Left ventricle myocardium inferior (tissue), 1 donor: ENCODE data around the gene MACROD1. TPM values are rescaled to one million over a fixed set of nuclear protein-coding genes. Genes with fewer than 3 reads are reported as not detected.

ENCODE experiments used
- DNase-seq: peaks from one replicate; pipeline ENCODE4 v3.0.0-alpha.2; 2020
- H3K27ac ChIP-seq: fragments of 200-600 bp; replicated peaks from 2 replicates; pipeline ENCODE4 v1.8.0; 2021
- H3K27me3 ChIP-seq: fragments of 200-600 bp; 2 replicates; pipeline ENCODE4 v1.8.0; 2021; ENCODE audit warnings: low read depth
- H3K36me3 ChIP-seq: fragments of 200-600 bp; 2 replicates; pipeline ENCODE4 v1.8.0; 2021
- H3K4me1 ChIP-seq: fragments of 200-600 bp; 2 replicates; pipeline ENCODE4 v1.8.0; 2021
- H3K4me3 ChIP-seq: fragments of 200-600 bp; 2 replicates; pipeline ENCODE4 v1.8.0; 2021; ENCODE audit warnings: mild to moderate bottlenecking, moderate library complexity
- H3K9me3 ChIP-seq: fragments of 200-600 bp; replicated peaks from 2 replicates; pipeline ENCODE4 v1.8.0; 2021
- intact Hi-C: fragments of 100-400 bp; cut with micrococcal nuclease; formaldehyde crosslinking; loops from one replicate; pipeline ENCODE4 v1.11.0; 2022
- total RNA-seq: library from RNA; stranded (reverse); fragmentation: NEBNext Ultra II Directional; extraction: Animal tissue kit (Norgen Biotek cat#: 25700); gene quantifications from one replicate; pipeline ENCODE4 v1.2.1, GENCODE V29; 2021
- TF ChIP-seq, protein P1 (sequence below): fragments of 200-600 bp; IDR thresholded peaks from 2 replicates; pipeline ENCODE4 v1.8.0; 2021; ENCODE audit warnings: antibody characterized with exemption, mild to moderate bottlenecking, borderline replicate concordance
- donor health status: DM: no; HTN: yes; CAD: no; lungs with severe emphysema.

MACROD1 gene
- total RNA-seq, 1 donor from 2014 or later = 127 TPM

- H3K27me3 ChIP-seq = no peaks in the 10 kb centered on the region
- intact Hi-C loops = no loop called here
- H3K36me3 ChIP-seq = peaks cover 10% of the 10 kb centered on the region
- H3K9me3 ChIP-seq = no peaks in the 10 kb centered on the region
- DNase-seq = peak; percentile 88
- peak overlapping the region; percentile 98 for H3K27ac ChIP-seq
- H3K4me3 ChIP-seq = peak overlapping the region; percentile 82
- H3K4me1 ChIP-seq = peaks cover 52% of the 10 kb centered on the region
- TF ChIP-seq, protein P1, sequence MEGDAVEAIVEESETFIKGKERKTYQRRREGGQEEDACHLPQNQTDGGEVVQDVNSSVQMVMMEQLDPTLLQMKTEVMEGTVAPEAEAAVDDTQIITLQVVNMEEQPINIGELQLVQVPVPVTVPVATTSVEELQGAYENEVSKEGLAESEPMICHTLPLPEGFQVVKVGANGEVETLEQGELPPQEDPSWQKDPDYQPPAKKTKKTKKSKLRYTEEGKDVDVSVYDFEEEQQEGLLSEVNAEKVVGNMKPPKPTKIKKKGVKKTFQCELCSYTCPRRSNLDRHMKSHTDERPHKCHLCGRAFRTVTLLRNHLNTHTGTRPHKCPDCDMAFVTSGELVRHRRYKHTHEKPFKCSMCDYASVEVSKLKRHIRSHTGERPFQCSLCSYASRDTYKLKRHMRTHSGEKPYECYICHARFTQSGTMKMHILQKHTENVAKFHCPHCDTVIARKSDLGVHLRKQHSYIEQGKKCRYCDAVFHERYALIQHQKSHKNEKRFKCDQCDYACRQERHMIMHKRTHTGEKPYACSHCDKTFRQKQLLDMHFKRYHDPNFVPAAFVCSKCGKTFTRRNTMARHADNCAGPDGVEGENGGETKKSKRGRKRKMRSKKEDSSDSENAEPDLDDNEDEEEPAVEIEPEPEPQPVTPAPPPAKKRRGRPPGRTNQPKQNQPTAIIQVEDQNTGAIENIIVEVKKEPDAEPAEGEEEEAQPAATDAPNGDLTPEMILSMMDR = peak; percentile 69
Measured at GRCh38 chr11:64185175-64185692, 19.3 kb upstream of the MACROD1 start.

- Histone ChIP-seq H3K9me3 (no peaks in the 10 kb centered on the region), H3K36me3 (peaks cover 5% of the 10 kb centered on the region), H3K27ac (peak overlapping the region; percentile 98), H3K4me3 (no peak overlapping the region), H3K4me1 (peaks cover 56% of the 10 kb centered on the region), H3K27me3 (no peaks in the 10 kb centered on the region)
- intact Hi-C loops = no loop called here
- TF ChIP-seq, protein P1 = no peak
- DNase-seq = no peak
Measured at GRCh38 chr11:64183890-64184289, 18.0 kb upstream of the MACROD1 start.

- TF ChIP-seq, protein P1 = no peak
- H3K4me1 ChIP-seq = peaks cover 56% of the 10 kb centered on the region
- H3K36me3 ChIP-seq = no peaks in the 10 kb centered on the region
- intact Hi-C loops = no loop called here
- DNase-seq = peak; percentile 93
- H3K4me3 ChIP-seq = peak overlapping the region; percentile 54
- peak overlapping the region; percentile 92 for H3K27ac ChIP-seq
- no peaks in the 10 kb centered on the region for H3K27me3 ChIP-seq
- no peaks in the 10 kb centered on the region for H3K9me3 ChIP-seq
Measured at GRCh38 chr11:64181506-64182411, 15.8 kb upstream of the MACROD1 start.

DNA sequence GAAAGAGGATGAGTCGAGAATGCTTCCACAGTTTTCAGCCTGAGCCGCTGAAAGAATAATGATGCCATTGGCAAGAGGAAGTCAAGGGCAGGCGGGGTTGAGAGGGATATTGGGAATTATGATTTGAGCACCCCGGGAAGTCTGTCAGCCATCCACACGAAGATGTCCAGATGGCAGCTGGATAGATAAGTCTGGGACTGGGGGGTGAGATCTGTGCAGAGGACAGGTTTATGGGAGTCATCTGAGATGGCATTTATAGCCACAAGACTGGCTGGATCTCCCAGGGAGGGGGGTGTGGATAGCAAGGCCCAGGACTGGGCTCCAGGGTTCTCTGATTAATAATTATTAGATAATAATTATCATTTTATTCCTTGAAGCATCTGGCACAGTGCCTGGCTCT, 15.0 kb upstream of the MACROD1 start:
- no peak for DNase-seq
- H3K27me3 ChIP-seq = no peaks in the 10 kb centered on the region
- peak overlapping the region; percentile 92 for H3K27ac ChIP-seq
- no peaks in the 10 kb centered on the region for H3K9me3 ChIP-seq
- TF ChIP-seq, protein P1 = no peak
- H3K4me1 ChIP-seq = peaks cover 56% of the 10 kb centered on the region
- H3K4me3 ChIP-seq = peak overlapping the region; percentile 54
- intact Hi-C loops = no loop called here
- H3K36me3 ChIP-seq = no peaks in the 10 kb centered on the region

GRCh38 chr11:64178951-64179639, 13.2 kb upstream of the MACROD1 start:
- DNase-seq = no peak
- intact Hi-C loops = no loop called here
- H3K4me1 ChIP-seq = peaks cover 43% of the 10 kb centered on the region

More at GRCh38 chr11:64178951-64179639, 13.2 kb upstream of the MACROD1 start:
- H3K4me3 ChIP-seq = no peak overlapping the region
- H3K9me3 ChIP-seq = peaks cover under 1% of the 10 kb centered on the region
- no peaks in the 10 kb centered on the region for H3K27me3 ChIP-seq
- no peak overlapping the region for H3K27ac ChIP-seq
- H3K36me3 ChIP-seq = no peaks in the 10 kb centered on the region
- TF ChIP-seq, protein P1 = no peak
